A549 (cell line): Measurements from ENCODE around the gene FBXW5.

Experiments used
- CTCF ChIP-seq: fragments of >200 bp; sonication (Bioruptor Twin); formaldehyde crosslinking; IDR thresholded peaks from 3 replicates; pipeline ENCODE4 v1.5.1; 2016
- GATA3 ChIP-seq: IDR thresholded peaks from 2 replicates; pipeline ENCODE4 v1.6.1; 2012; ENCODE audit warnings: borderline replicate concordance
- JUNB ChIP-seq: fragments of >200 bp; sonication (Bioruptor Twin); formaldehyde crosslinking; IDR thresholded peaks from 2 replicates; pipeline ENCODE4 v1.6.1; 2016
- TF ChIP-seq, protein P1 (sequence below): IDR thresholded peaks from 2 replicates; pipeline ENCODE4 v1.6.1; 2012

GRCh38 chr9:136952321-136952850, 7.8 kb upstream of the FBXW5 start:
- TF ChIP-seq GATA3, result no peak
- no peak for TF ChIP-seq CTCF
- TF ChIP-seq JUNB, result no peak
- TF ChIP-seq, protein P1, sequence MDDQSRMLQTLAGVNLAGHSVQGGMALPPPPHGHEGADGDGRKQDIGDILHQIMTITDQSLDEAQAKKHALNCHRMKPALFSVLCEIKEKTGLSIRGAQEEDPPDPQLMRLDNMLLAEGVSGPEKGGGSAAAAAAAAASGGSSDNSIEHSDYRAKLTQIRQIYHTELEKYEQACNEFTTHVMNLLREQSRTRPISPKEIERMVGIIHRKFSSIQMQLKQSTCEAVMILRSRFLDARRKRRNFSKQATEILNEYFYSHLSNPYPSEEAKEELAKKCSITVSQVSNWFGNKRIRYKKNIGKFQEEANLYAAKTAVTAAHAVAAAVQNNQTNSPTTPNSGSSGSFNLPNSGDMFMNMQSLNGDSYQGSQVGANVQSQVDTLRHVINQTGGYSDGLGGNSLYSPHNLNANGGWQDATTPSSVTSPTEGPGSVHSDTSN, result no peak
